SKM-1 treated with dmso at 0.1 percent for 144 hours (cell line): ENCODE results near the gene PDIA5.

Experiments used
- DNase-seq: peaks from one replicate; lab custom pipeline; 2025; ENCODE audit not compliant: unreplicated experiment; lab: John Stamatoyannopoulos, UW

Gene PDIA5

DNA sequence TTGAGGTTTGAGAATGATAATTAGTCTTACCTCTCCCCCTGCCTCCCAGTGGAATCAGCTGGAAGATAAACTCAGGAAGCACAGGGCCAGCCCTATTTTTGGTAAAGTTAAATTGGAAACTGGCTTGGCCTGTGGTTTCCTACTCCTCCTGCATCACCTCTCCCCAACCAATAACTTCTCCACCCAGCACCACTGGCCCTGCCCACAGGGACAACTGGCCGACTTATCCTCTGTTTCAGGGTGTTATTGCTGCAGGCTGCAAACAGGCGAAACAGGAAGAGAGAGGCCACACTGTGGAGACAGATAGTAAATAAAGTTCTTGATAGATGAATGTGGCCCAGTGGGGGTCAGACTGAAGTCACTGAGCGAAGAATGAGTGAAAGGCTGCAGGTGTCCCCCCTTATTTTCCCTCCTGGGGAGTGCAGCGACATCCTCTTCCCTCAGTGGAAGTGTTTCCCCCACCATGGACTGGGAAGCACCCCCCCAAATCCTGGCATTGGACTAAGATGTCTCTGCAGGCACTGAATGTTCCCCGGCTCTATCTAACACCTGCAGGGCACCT, 47.1 kb downstream of the PDIA5 start:
- DNase-seq: no peak

DNA sequence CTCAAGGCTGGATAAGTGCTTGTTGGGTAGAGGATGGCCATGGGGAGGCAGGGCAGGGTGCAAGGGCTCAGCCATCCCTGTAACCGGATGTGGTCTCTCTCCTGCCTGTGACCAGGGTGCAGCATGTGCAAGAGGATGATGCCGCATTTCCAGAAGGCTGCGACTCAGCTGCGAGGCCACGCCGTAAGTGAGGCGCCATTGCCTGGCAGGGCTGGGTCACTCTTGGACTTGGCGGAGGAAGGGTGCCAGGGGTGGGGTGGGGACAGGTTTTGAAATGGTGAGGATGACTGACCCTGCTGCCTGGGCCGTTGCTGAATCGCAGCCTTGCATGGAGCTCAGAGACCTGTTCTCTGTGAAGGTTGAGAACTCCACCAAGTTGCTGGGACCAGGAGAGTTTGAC, 49.3 kb downstream of the PDIA5 start:
- no peak for DNase-seq

DNA sequence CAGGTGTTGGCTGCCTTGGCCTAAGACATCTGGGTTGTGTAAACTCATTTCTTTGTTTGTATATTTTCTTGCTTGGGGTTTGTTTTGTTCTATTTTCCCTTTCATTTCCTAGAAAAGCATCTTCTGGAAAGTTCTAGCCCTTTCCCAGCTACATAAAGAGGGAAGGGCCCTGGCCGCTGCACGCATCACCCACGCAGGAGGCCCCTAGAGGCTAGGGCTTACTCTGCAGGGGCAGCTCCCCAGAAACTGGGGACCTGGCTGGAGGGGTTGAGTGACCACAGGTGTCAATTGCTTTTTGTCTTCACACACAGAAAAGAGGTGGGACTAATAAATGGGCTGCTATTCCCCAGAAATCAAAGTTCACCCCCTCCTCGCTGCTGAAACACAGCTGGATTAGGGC, 52.6 kb downstream of the PDIA5 start:
- no peak for DNase-seq

DNA sequence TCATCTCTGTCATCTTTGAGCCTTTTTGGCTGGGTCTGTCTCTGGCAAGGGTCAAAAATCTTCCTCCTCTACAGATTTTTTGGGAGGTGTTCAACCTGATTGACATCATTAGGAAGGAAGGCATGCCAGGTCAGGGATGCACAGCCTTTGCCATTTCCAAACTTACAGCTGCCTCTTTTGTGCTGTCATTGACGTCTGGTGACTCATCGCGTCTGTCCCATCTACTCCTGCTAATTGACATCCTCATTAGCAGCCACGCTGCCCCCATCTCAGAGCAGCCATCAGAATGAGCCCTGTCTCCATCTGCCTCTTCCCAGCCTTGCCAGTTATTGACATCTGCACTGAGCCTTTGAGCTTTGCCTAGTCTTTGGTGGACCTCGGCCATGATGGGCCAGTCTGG, 53.0 kb downstream of the PDIA5 start:
- no peak for DNase-seq

DNA sequence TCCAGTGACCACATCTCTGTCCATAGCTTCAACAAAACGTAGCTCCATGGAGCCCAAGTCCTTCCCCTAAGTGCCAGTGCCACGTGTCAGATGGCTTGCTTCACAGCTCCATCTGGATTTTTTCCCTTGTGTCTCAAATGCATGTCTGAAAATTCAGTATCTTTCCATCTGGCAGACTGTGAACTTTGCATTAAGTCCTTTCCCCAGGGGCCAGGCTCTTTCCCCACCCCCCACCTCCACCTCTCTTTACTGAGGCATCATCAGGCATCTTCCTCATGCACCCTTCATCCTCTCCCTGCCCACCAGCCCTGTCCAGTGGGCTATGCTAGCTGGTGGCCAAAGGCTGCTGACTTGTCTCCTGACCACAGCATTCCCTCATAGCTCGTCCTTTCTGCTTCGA, 53.7 kb downstream of the PDIA5 start:
- DNase-seq: no peak

DNA sequence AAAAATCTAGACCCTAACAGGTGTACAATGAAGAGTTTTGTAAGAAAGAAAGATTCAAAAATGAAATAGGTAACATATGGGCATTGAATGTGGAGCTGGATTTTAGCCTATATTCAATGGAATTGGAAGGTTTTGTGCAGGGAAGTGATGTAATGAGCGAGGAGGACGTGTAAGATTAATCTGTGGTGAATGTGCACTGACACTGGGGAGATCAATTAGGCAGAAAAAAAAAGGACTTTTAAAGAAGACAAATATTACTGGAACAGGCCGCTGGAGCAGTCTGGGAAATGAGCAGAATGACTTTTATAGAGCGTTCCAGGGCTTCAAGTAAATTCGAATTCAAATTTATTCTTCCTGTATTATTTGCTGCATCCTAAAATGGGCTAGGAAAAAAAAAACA, 55.2 kb downstream of the PDIA5 start:
- DNase-seq: no peak

DNA sequence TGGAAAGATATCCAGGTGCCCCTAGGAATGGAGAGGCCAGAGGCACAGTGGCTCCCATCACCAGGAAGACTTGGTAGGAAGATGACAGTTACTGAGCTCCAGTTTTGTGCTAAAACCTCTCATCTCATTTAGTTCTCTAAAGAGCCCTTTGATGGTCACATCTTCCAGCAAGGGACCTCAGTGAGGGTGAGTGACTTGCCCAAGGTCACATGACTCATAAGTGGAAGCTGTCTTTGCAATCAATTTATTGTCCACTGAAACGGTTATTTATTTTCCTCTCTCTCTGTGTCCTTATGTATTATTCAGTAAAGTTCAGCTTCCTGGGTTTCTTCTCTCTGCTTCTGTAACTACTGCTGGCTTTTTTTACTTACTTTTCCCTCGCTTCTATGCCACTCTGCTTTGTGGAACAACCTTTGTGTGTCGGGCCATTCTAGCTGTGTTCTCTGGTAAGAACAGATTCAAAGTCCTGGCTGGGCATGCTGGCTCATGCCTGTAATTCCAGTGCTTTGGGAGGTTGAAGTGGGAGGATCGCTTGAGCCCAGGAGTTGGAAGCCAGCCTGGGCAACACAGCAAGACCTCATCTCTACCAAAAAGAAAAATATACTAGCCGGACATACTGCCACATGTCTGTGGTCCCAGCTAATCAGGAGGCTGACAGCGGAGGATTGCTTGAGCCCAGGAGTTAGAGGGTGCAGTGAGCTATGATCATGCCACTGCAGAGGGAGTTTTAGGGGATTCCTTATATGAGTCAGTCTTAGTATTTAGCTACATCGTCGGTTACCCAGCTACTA, 55.9 kb downstream of the PDIA5 start:
- no peak for DNase-seq

DNA sequence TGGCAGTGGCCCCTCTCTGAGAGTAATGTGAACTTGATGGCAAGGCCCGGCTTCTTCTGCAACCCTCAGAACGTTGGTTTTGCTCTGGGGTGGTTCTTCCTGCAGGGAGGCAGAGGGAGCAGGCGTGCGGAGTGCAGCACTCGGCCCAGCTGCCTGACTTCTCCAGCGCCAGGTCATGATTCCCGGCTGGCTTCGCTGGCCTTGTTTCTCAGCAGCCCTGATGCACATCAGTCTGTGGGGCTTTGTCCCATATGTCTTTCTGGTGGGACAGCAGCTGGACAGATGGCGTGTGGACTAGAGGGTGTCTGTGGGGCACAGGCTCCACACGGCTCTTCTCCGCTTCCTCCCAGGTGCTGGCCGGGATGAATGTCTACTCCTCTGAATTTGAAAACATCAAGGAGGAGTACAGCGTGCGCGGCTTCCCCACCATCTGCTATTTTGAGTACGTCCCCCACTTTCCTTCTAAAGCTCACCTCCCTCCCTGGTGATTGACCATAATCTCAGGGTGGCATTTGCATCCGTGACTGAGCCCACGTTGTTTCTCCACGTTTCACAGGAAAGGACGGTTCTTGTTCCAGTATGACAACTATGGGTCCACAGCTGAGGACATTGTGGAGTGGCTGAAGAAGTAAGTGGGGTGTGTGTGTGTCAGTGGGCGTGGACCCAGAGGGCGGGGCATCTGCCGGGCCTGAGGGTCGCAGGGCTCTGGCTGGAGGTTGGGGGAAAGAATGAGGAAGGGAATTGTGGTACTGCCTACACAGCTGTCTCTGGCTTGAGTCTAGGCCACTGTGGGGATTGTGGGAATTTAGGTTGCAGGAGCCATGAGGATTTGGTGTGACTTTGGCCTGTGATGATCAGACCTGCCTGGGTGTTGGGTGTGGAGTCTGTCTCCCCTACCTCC, 57.1 kb downstream of the PDIA5 start:
- no peak for DNase-seq

DNA sequence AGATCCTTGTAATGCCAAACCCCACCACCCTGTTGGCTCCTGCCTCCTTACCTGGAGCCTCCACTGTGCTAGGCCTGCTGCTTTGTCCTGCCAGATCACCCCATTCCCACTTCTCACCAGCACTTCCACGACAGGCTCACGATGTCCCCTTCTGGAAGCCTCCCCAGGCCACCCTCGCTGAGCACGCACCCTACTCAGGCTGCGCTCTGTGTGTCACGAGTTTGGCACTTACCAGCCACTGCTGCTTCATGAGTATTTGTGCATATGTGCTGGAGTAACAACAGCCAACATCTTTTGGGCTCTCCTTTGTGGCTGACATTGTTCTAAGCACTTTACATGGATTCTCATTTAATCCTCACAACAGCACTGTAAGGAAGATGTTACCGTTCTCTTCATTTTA, 58.1 kb downstream of the PDIA5 start:
- DNase-seq: no peak

DNA sequence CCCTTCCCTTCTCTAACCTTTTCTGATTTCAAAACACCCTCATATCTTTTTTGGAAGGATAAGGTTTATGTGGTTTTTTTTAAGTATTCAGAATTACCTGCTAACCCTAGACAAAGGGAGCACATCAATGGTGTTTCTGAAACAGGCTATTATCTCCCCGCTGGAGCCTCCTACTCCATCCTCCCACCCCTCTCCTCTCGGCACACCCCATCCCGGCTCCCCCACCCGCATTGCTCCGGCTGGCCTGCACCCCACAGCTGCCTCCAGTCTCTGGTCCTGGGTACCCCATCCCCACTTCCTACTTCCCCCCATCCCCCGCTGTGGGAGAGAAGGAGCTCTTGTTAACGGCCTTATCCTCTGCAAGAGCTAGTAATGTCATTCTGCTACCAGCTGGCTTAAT, 59.2 kb downstream of the PDIA5 start:
- no peak for DNase-seq

DNA sequence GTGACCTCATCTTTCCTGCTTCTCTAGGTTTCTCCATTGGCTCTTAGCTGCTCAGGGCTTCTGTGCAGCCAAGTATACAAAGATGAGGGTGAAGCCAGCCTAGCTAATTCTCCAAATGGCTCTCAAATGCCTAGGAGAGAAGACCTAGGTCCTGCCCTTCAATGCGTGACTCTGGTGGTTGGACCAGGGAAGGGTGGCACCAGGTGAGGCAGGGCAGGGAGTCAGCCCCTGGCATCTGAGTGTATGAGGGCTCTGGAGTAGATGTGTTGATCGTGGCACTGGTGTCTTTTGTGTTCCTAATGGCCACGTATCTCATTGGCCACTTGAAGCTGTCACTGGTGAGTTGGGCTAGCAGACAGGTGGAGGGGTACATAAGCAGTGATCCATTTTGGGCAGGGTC, 59.8 kb downstream of the PDIA5 start:
- no peak for DNase-seq

DNA sequence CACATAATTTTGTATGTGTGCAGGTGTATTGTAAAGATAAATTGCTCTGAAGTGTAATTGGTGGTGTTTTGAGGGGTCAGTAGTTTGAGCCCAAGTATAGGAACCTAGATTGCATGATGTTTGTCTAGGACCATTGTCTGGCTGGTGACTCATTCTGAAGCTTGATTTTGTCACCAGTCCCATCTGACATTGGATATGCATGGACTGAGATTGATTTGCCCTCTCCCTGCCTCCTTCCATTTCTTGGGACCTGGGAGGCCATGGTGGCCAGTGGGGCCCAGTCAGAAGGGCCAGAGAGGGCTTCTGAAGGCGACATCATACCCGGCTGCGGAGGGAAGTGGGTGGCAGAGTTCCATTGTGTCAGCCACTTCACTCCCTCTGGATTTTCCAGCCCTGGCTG, 62.3 kb downstream of the PDIA5 start:
- DNase-seq: no peak

DNA sequence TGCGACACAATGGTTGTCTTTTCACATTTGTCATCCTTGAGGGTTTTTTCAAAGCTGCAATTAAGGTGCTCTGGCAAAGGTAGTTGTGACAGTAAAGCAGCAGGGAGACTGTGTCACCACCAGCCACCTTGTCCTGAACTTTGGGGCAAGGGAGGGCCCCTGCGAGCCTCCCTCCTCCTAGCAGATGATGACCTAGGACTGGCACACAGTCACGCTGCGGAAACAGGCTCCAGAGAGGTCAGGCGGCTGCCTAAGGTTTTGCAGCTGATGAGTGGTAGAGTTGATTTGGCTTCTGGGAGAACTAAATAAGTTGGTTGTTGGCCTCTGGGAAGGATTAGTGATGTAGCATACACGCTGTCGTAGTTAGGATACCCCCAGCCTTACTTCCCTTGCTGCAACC, 62.7 kb downstream of the PDIA5 start:
- DNase-seq: no peak

DNA sequence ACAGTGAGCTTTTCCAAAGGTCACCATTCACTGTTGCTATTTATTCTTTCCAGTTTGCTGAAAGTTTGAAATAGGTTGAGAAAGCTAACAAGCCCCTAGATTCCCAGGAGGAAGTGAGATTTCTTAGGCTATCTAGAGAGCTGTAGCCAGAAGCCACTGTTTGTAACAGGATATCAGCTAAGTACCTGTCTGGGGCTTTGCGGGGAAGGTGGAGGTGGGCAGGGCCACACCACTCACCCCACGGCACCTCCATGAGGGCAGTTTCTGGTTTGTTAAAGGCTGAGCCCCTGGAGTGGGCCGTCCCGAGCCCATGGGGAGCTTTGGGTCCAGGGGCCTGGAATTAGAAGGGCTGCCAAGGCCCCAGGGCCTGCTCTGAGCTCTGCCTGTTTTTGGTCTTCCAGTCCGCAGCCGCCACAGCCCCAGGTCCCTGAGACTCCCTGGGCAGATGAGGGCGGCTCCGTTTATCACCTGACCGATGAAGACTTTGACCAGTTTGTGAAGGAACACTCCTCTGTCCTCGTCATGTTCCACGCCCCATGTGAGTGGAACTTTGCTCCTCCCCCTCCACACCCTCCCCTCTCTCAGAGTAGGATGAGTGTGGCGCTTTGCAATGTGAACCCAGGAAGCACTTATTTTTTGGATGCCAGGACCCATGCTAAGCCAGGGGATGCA, 63.4 kb downstream of the PDIA5 start:
- DNase-seq: no peak

DNA sequence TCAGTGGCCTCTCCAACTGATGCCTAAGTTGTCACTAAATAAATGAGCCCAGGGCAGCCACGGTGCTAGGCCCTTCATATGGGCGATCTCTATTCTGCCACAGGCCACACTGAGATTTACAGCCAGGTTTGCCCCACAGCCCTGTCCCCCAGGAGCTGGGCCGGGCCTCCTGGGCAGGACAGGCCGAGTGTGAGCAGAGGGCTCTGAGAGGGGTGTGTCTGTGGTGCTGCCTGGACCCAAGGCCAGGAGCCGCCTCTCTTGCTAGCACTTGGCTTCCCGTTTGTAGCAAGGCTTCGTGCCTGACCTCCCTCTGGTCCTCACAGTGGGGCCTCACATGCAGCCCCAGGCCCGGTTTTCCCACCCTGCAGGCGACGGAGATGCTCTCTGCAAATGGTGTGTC, 67.8 kb downstream of the PDIA5 start:
- DNase-seq: no peak

DNA sequence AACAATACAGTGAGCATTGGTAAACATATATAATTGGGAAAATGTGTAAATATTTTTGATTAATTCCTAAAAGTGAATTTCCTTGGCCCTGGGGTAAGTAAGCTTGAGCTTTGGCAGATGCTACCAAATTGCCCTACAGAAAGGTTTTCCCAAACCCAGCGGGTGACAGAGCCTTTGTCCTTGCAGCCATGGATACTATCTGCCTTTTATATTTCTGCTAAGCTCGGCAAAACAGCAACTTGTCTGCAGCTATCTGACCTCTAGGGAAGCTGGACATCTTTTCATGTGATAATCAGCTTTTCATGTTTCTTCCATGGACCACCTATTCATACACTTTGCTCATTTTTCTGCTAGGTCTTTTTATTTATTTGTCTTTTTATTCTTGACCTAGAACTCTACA, 70.2 kb downstream of the PDIA5 start:
- DNase-seq: no peak

DNA sequence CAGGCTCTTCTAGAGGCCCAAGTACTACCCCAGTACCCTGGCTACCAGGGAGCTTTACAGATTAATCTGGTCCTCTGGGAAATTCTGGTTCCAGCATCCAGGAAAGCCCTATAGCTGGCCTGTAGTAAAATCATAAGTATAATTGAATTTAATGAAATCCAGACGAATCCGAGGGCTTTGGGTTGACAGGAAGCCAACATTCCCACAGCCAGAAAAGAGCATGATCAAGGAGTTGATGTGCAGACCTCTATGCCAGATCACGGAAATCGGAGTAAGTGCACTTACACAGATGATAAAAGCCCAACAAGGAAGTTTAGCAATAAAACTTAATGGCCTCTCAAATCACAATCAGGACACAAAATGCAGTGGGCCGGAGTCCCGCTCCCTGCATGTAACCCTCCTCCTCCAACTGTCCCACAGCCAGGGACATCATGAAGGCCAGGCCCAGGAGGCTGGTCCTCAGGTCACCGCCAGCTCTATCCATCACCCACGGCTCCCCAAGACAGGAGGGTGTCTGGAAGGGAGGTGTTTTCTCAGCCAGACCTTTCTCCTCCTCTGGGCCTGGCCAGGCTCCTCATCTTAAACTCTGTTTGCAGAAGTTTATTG, 72.1 kb downstream of the PDIA5 start:
- DNase-seq: no peak

DNA sequence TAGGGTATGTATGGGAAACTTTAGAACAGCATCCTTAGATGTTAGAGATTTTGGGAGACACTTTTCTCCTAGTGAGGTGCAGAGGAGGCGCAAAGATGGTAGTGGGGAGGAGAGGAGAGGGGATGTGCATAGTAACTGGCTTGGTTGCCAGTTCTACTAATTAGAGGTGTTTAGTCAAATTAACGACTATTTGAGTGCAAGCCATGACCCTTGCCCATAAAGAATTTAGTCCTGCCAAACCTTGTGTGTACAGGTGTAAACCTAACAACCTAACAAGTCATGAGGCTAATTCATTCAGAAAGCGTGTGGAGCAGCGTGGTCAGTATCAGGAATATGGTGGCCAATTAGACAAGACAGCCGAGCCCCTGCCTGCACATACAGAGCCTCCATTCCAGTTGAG, 72.7 kb downstream of the PDIA5 start:
- no peak for DNase-seq

DNA sequence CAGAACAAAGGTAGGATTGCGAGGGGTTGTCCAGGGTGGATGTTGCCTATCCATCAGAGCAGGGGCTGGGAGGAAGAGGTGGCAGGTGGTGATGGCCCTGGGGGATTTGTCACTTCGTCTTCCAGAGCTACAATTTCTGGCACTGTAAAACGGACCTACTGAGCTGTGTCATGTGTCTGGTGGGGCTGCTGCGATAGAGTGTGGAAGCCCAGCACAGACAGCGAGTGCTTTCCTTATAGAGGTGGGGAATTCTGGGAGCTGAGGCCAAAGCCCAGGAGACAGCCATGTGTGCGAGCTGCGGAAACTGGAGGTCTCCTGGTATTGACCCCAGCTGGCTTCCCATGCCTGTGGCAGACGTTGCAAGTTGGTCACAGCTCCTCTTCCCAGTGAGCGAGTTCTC, 73.7 kb downstream of the PDIA5 start:
- DNase-seq: no peak

DNA sequence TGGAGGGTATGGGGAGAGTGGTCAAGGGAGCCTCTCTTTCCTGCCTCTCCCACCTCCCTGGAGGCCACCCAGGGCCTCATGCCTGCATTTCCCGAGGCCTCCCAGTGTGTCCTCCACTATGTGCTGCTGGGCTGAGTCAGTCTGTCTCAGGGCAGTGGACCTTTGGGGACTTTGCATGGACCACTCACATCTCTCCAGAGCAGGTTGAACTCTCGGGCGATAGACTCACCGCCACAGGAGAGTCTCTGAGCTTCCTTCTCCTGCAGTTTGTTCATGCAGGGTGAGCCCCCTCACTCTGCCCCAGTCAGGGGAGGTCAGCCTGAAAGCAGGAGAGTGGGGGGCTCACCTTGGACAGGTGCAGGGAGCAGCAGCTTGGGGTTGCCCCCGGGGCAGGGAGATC, 74.5 kb downstream of the PDIA5 start:
- no peak for DNase-seq
